Measurements from ENCODE around the gene TUFT1.

Gene TUFT1

DNA sequence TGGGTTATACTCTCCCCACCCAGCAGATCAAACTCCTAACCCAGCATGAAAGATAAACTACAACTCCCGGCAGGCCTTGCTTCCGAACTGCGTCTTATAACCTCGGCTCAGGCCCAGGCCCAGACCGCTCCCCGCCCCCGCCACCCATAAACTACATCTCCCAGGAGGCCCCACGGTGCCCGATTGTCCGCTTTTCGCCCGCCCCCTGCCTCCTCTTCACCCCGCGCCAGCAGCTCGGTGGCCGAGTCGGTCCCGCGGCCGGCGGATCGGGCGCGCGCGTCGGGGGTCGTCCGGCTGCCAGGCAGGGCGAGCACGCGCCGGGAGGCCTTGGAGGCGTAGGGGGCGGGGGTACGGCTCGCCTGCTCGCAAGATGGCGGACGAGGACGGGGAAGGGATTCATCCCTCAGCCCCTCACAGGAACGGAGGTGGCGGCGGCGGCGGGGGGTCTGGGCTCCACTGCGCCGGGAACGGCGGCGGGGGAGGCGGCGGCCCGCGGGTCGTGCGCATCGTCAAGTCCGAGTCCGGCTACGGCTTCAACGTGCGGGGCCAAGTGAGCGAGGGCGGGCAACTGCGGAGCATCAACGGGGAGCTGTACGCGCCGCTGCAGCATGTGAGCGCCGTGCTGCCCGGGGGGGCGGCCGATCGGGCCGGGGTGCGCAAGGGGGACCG lies 71.9 kb downstream of the TUFT1 start, which contains the start of gene SNX27:
Gene SNX27 (plus strand): TSS at position 219 of the 669 bp plus-strand sequence. CDS start 152 bp downstream, at position 371.
- peak within 1 kb of the TSS; percentile 94 for H3K4me3 ChIP-seq (replicated peaks; ENCODE audit: insufficient read depth, low read length)
- DNase-seq (ENCODE audit: low read depth in 1 of 2, low spot score in 1 of 2): peak; percentile 92 to 96
- TF ChIP-seq SPI1 (IDR thresholded peaks at IDR 0.05; ENCODE audit: borderline replicate concordance, low read depth): no peak
- TF ChIP-seq, protein P1, sequence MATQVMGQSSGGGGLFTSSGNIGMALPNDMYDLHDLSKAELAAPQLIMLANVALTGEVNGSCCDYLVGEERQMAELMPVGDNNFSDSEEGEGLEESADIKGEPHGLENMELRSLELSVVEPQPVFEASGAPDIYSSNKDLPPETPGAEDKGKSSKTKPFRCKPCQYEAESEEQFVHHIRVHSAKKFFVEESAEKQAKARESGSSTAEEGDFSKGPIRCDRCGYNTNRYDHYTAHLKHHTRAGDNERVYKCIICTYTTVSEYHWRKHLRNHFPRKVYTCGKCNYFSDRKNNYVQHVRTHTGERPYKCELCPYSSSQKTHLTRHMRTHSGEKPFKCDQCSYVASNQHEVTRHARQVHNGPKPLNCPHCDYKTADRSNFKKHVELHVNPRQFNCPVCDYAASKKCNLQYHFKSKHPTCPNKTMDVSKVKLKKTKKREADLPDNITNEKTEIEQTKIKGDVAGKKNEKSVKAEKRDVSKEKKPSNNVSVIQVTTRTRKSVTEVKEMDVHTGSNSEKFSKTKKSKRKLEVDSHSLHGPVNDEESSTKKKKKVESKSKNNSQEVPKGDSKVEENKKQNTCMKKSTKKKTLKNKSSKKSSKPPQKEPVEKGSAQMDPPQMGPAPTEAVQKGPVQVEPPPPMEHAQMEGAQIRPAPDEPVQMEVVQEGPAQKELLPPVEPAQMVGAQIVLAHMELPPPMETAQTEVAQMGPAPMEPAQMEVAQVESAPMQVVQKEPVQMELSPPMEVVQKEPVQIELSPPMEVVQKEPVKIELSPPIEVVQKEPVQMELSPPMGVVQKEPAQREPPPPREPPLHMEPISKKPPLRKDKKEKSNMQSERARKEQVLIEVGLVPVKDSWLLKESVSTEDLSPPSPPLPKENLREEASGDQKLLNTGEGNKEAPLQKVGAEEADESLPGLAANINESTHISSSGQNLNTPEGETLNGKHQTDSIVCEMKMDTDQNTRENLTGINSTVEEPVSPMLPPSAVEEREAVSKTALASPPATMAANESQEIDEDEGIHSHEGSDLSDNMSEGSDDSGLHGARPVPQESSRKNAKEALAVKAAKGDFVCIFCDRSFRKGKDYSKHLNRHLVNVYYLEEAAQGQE (IDR thresholded peaks at IDR 0.05; ENCODE audit: insufficient replicate concordance, low read depth): peak; percentile 38
- peak; percentile 38; the same call in 1 of the 2 replicates for TF ChIP-seq POLR2AphosphoS5 (IDR thresholded peaks at IDR 0.05; ENCODE audit: low read depth)
- H3K27me3 ChIP-seq (ENCODE audit: insufficient read depth, poor library complexity, severe bottlenecking): no peaks in the 10 kb centered on the region
- H3K27ac ChIP-seq (replicated peaks): peak within 1 kb of the TSS; percentile 93

DNA sequence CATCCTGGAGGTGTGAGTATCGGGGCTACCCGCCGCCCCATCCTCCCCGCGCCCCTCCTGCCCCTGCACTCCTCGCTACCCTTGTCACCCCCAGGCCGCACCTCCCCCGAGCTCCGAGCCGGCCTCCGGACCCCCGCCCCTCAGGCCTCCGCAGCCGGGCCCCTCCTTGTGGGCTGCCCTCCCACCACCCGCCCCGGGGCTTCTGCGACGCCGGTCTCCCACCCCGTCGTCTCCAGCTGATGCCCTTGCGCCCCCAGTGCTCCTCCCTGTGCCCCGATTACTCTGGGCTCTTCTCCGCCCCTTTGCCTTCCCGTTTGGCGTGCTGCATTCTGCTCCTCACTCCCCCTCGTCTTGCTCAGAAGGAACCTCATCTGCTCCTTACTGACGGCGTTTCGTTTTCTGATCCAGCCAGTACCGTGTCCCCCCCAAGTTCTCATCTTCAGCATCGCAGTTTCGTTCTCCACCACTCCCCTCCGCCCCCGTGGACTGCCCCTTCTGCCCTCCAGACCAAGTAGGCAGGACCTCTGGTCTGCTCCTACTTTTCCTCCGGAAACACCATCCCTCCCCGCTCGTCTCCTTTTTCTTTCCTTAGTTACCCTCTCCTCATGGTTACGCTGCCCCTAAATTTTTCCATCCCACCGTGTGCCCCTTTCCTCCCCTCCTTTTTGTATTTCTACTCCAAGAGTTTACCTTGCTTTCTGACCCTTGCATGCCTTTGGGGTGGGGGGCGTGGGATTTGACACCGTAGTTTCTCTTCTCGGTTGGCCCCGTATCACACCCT lies 72.6 kb downstream of the TUFT1 start:
- Histone ChIP-seq H3K27me3 (ENCODE audit: insufficient read depth, poor library complexity, severe bottlenecking) (no peaks in the 10 kb centered on the region), H3K4me3 (replicated peaks; ENCODE audit: insufficient read depth, low read length) (peak overlapping the region; percentile 94), H3K27ac (replicated peaks) (peak overlapping the region; percentile 93)
- DNase-seq (ENCODE audit: low read depth in 1 of 2, low spot score in 1 of 2): peak; percentile 36 to 37
- TF ChIP-seq POLR2AphosphoS5 (IDR thresholded peaks at IDR 0.05; ENCODE audit: low read depth): no peak
- no peak for TF ChIP-seq SPI1 (IDR thresholded peaks at IDR 0.05; ENCODE audit: borderline replicate concordance, low read depth)
- TF ChIP-seq GABPA (IDR thresholded peaks at IDR 0.05; ENCODE audit: low read depth): no peak
- TF ChIP-seq, protein P1 (IDR thresholded peaks at IDR 0.05; ENCODE audit: insufficient replicate concordance, low read depth): no peak
- TF ChIP-seq, protein P2, sequence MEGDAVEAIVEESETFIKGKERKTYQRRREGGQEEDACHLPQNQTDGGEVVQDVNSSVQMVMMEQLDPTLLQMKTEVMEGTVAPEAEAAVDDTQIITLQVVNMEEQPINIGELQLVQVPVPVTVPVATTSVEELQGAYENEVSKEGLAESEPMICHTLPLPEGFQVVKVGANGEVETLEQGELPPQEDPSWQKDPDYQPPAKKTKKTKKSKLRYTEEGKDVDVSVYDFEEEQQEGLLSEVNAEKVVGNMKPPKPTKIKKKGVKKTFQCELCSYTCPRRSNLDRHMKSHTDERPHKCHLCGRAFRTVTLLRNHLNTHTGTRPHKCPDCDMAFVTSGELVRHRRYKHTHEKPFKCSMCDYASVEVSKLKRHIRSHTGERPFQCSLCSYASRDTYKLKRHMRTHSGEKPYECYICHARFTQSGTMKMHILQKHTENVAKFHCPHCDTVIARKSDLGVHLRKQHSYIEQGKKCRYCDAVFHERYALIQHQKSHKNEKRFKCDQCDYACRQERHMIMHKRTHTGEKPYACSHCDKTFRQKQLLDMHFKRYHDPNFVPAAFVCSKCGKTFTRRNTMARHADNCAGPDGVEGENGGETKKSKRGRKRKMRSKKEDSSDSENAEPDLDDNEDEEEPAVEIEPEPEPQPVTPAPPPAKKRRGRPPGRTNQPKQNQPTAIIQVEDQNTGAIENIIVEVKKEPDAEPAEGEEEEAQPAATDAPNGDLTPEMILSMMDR (IDR thresholded peaks at IDR 0.05; ENCODE audit: insufficient read depth, low read length): no peak

DNA sequence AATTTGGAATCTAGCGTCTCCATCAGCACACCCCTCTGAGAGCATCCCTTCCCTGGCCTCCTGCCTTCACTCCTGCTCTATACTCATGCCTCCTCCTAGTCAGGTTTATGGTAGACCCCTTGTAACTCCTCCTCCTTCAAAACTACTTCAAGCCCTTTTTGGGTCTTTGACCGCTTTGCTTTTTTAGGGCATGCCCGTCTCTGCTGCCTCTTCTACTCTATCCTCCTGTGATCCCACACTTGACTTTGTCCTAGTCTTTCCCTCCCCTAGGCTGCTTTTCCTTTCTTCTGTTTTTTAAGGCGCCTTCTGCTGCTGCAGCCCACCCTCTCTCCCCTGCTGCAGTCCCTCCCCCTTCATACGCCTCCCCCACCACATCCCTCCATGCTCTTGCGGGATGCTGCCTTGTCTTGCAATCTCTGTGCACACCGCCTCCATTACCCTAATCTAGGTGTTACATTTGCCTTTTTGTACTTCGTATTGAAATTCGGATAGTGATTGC lies 73.2 kb downstream of the TUFT1 start:
- TF ChIP-seq, protein P1 (IDR thresholded peaks at IDR 0.05; ENCODE audit: insufficient replicate concordance, low read depth): no peak
- TF ChIP-seq GABPA (IDR thresholded peaks at IDR 0.05; ENCODE audit: low read depth): no peak
- no peak for TF ChIP-seq POLR2AphosphoS5 (IDR thresholded peaks at IDR 0.05; ENCODE audit: low read depth)
- TF ChIP-seq SPI1 (IDR thresholded peaks at IDR 0.05; ENCODE audit: borderline replicate concordance, low read depth): no peak
- TF ChIP-seq, protein P2 (IDR thresholded peaks at IDR 0.05; ENCODE audit: insufficient read depth, low read length): no peak
- Histone ChIP-seq H3K4me3 (replicated peaks; ENCODE audit: insufficient read depth, low read length) (peak overlapping the region; percentile 94), H3K27me3 (ENCODE audit: insufficient read depth, poor library complexity, severe bottlenecking) (no peaks in the 10 kb centered on the region), H3K27ac (replicated peaks) (peak overlapping the region; percentile 93; the same call in 1 of the 2 replicates)
- DNase-seq (ENCODE audit: low read depth in 1 of 2, low spot score in 1 of 2): peak in 1 of 2 experiments; percentile 8

All from HL-60 (cell line).